Activated CD4-positive, alpha-beta T cell treated with anti-CD3 and anti-CD28 coated beads, Interleukin-2, Interleukin-6, amounts not matched to agents 100 ng/mL and 50 ng/mL, durations not matched to agents 16 hours and 8 hours (primary cell): ENCODE data around the gene CREB5.

Experiments used
- DNase-seq: peaks from one replicate; pipeline ENCODE4 v3.0.0-alpha.2; 2020

Gene CREB5

DNA sequence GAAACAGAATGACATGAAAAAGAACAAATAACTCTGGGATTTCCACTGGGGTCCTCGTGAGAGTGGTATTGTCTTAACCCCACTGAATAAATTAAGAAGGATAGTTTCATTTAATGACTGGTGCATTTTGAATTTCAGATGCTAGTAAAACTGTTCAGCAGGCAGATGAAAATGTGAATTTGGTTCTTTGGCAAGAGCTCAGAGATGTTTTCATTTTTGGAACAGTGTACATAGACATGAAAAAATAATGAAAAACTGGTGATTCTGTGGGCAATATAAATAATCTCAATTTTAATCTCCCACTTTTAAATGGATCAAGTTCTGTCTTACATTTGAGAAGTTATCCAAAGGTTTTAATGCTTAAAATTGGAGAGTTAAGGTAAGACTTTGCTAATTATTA is 461.7 kb downstream of the CREB5 start:
- no peak for DNase-seq
